H9 (cell line): ENCODE measurements around the gene CYTIP. TPM values are rescaled to one million over a fixed set of nuclear protein-coding genes. Genes with fewer than 3 reads are reported as not detected.

Source experiments
- DNase-seq: peaks from one replicate; pipeline ENCODE4 v3.0.0-alpha.2; 2017
- H2AFZ ChIP-seq: one replicate; pipeline ENCODE4 v1.6.1; 2013; ENCODE audit warnings: mild to moderate bottlenecking, low read length, control low read depth, moderate library complexity
- H2AK5ac ChIP-seq: 2 replicates; pipeline ENCODE4 v1.6.1; 2013; ENCODE audit warnings: low read length, control low read depth, mixed read lengths; ENCODE audit not compliant: insufficient read length
- H2BK120ac ChIP-seq: one replicate; pipeline ENCODE4 v1.6.1; 2013; ENCODE audit warnings: low read depth, mild to moderate bottlenecking, low read length, control low read depth, inconsistent platforms; ENCODE audit not compliant: poor library complexity, severe bottlenecking
- H2BK12ac ChIP-seq: 2 replicates; pipeline ENCODE4 v1.6.1; 2013; ENCODE audit warnings: low read length, control low read depth, mixed read lengths, low read depth; ENCODE audit not compliant: insufficient read length
- H2BK15ac ChIP-seq: 2 replicates; pipeline ENCODE4 v1.6.1; 2013; ENCODE audit warnings: low read depth, low read length, control low read depth
- H2BK20ac ChIP-seq: one replicate; pipeline ENCODE4 v1.6.1; 2013; ENCODE audit warnings: low read depth, mild to moderate bottlenecking, low read length, control low read depth, inconsistent platforms; ENCODE audit not compliant: poor library complexity, severe bottlenecking
- H2BK5ac ChIP-seq: 2 replicates; pipeline ENCODE4 v1.6.1; 2013; ENCODE audit warnings: low read length, control low read depth, mixed read lengths; ENCODE audit not compliant: insufficient read length
- H3K14ac ChIP-seq: 2 replicates; pipeline ENCODE4 v1.6.1; 2013; ENCODE audit warnings: low read length, control low read depth; ENCODE audit not compliant: insufficient read depth
- H3K18ac ChIP-seq: 2 replicates; pipeline ENCODE4 v1.6.1; 2013; ENCODE audit warnings: low read depth, mild to moderate bottlenecking, mixed read lengths, low read length, control low read depth; ENCODE audit not compliant: insufficient read length
- H3K23ac ChIP-seq: 2 replicates; pipeline ENCODE4 v1.6.1; 2013; ENCODE audit warnings: low read length, control low read depth, mixed read lengths, low read depth; ENCODE audit not compliant: insufficient read length
- H3K23me2 ChIP-seq: 2 replicates; pipeline ENCODE4 v1.6.1; 2013; ENCODE audit warnings: low read depth, mild to moderate bottlenecking, mixed read lengths, low read length, control low read depth; ENCODE audit not compliant: insufficient read length, poor library complexity, severe bottlenecking
- H3K27ac ChIP-seq: 2 replicates; pipeline ENCODE4 v1.5.1; 2013; ENCODE audit warnings: low read length, control low read depth, mixed read lengths, low read depth; ENCODE audit not compliant: insufficient read length
- H3K27me3 ChIP-seq: 2 replicates; pipeline ENCODE4 v1.6.1; 2013; ENCODE audit warnings: low read length, control low read depth, inconsistent platforms; ENCODE audit not compliant: insufficient read depth
- H3K4ac ChIP-seq: 2 replicates; pipeline ENCODE4 v1.6.1; 2013; ENCODE audit warnings: low read depth, mild to moderate bottlenecking, control low read depth, inconsistent platforms, low read length, moderate library complexity
- H3K4me1 ChIP-seq: 2 replicates; pipeline ENCODE4 v1.6.1; 2013; ENCODE audit warnings: low read length, control low read depth, inconsistent platforms; ENCODE audit not compliant: insufficient read depth
- H3K4me2 ChIP-seq: 2 replicates; pipeline ENCODE4 v1.6.1; 2013; ENCODE audit warnings: low read length, control low read depth, mixed read lengths; ENCODE audit not compliant: insufficient read length, insufficient read depth
- H3K56ac ChIP-seq: 2 replicates; pipeline ENCODE4 v1.6.1; 2013; ENCODE audit warnings: low read depth, mild to moderate bottlenecking, mixed read lengths, low read length, control low read depth; ENCODE audit not compliant: insufficient read length
- H3K79me1 ChIP-seq: 2 replicates; pipeline ENCODE4 v1.6.1; 2013; ENCODE audit warnings: low read depth, mild to moderate bottlenecking, moderate library complexity, low read length, control low read depth, inconsistent platforms; ENCODE audit not compliant: insufficient read depth, poor library complexity, severe bottlenecking
- H3K79me2 ChIP-seq: 2 replicates; pipeline ENCODE4 v1.6.1; 2013; ENCODE audit warnings: low read length, control low read depth, inconsistent platforms; ENCODE audit not compliant: insufficient read depth
- H3K9ac ChIP-seq: 2 replicates; pipeline ENCODE4 v1.6.1; 2013; ENCODE audit warnings: low read length, control low read depth, mixed read lengths; ENCODE audit not compliant: insufficient read length; ENCODE audit errors: extremely low read depth
- H3K9me3 ChIP-seq: one replicate; pipeline ENCODE4 v1.6.1; 2013; ENCODE audit warnings: low read depth, low read length, inconsistent platforms; ENCODE audit not compliant: control insufficient read depth
- H3T11ph ChIP-seq: one replicate; pipeline ENCODE4 v1.6.1; 2013; ENCODE audit warnings: mild to moderate bottlenecking, low read length, control low read depth, inconsistent platforms
- H4K20me1 ChIP-seq: one replicate; pipeline ENCODE4 v1.6.1; 2013; ENCODE audit not compliant: control insufficient read depth, insufficient read length, insufficient read depth
- H4K5ac ChIP-seq: 2 replicates; pipeline ENCODE4 v1.6.1; 2013; ENCODE audit warnings: low read depth, mild to moderate bottlenecking, mixed read lengths, low read length, control low read depth; ENCODE audit not compliant: insufficient read length
- H4K8ac ChIP-seq: replicated peaks from 2 replicates; pipeline ENCODE4 v1.6.1; 2013; ENCODE audit warnings: low read length, control low read depth, mixed read lengths, low read depth; ENCODE audit not compliant: insufficient read length
- H4K91ac ChIP-seq: 2 replicates; pipeline ENCODE4 v1.6.1; 2013; ENCODE audit warnings: low read depth, mild to moderate bottlenecking, moderate library complexity, mixed read lengths, low read length, control low read depth; ENCODE audit not compliant: insufficient read length
- H3K27ac Mint-ChIP-seq, 3 experiments: 2 replicates in 2 of 3; 3 replicates in 1 of 3; pipeline ENCODE4 v1.8.0; 2020 to 2021; ENCODE audit warnings: mixed read lengths in 3 of 3, mild to moderate bottlenecking in 1 of 3, moderate library complexity in 1 of 3
- H3K27me3 Mint-ChIP-seq: 2 replicates; pipeline ENCODE4 v1.8.0; 2021; ENCODE audit warnings: low read depth, mild to moderate bottlenecking, moderate library complexity, mixed read lengths
- H3K36me3 Mint-ChIP-seq, 3 experiments: 2 replicates in 2 of 3; 3 replicates in 1 of 3; pipeline ENCODE4 v1.8.0; 2020 to 2021; ENCODE audit warnings: low read depth in 3 of 3, mixed read lengths in 3 of 3; ENCODE audit not compliant: insufficient read depth in 1 of 3
- H3K4me1 Mint-ChIP-seq, 2 experiments: 2 replicates each; pipeline ENCODE4 v1.8.0; 2020; ENCODE audit warnings: mixed read lengths in 2 of 2
- H3K4me3 Mint-ChIP-seq, 2 experiments: 2 replicates in 1 of 2; 3 replicates in 1 of 2; pipeline ENCODE4 v1.8.0; 2020 to 2021; ENCODE audit warnings: mild to moderate bottlenecking in 2 of 2, mixed read lengths in 2 of 2, moderate library complexity in 1 of 2
- H3K9me3 Mint-ChIP-seq, 2 experiments: 2 replicates in 1 of 2; 3 replicates in 1 of 2; pipeline ENCODE4 v1.8.0; 2020; ENCODE audit warnings: mild to moderate bottlenecking in 2 of 2, mixed read lengths in 2 of 2, moderate library complexity in 1 of 2
- CTCF ChIP-seq: fragments of 200-600 bp; sonication (generic); conservative IDR thresholded peaks from 3 replicates; pipeline ENCODE4 v1.8.0; 2021; ENCODE audit warnings: antibody characterized with exemption, mild to moderate bottlenecking
- WGBS: extraction: QIAGEN DNeasy Blood & Tissue Kit; methylation state at CpG from one replicate; pipeline ENCODE4 v1.1.7; 2013; ENCODE audit warnings: missing lambda C conversion rate, low lambda C conversion rate, mixed read lengths; ENCODE audit not compliant: insufficient read length; ENCODE audit errors: extremely low coverage; 5-methylcytosine and 5-hydroxymethylcytosine counted together
- total RNA-seq: library from RNA; stranded (reverse); gene quantifications from 2 replicates; pipeline ENCODE4 v1.2.1, GENCODE V29; 2021

CYTIP gene
- total RNA-seq, 1 experiment from 2014 or later, result 0.28 TPM

GRCh38 chr2:157413326-157414035 lies 30.4 kb downstream of the CYTIP start:
- no peak overlapping the region for H3K4me2 ChIP-seq
- H2BK120ac ChIP-seq, result no peak overlapping the region
- H4K20me1 ChIP-seq, result no peaks in the 10 kb centered on the region
- Mint-ChIP-seq H3K27ac (no peak overlapping the region), H3K4me1 (no peaks in the 10 kb centered on the region), H3K27me3 (no peaks in the 10 kb centered on the region), H3K9me3 (no peaks in the 10 kb centered on the region), H3K4me3 (no peak overlapping the region), H3K36me3 (no peaks in the 10 kb centered on the region)
- DNase-seq, result no peak
- no peak for TF ChIP-seq CTCF
- no peaks in the 10 kb centered on the region for H3K23me2 ChIP-seq
- H3K4ac ChIP-seq, result no peak overlapping the region
- no peak overlapping the region for H2BK5ac ChIP-seq
- no peak overlapping the region for H3K18ac ChIP-seq
- H4K5ac ChIP-seq, result no peak overlapping the region
- H2BK20ac ChIP-seq, result no peak overlapping the region
- H2AK5ac ChIP-seq, result no peak overlapping the region
- H3K56ac ChIP-seq, result no peak overlapping the region
- H3T11ph ChIP-seq, result no peak overlapping the region
- no peak overlapping the region for H2AFZ ChIP-seq
- no peak overlapping the region for H3K23ac ChIP-seq
- no peak overlapping the region for H3K9ac ChIP-seq
- no peak overlapping the region for H4K91ac ChIP-seq
- no peaks in the 10 kb centered on the region for H3K9me3 ChIP-seq
- WGBS, result no CpG with 5 or more reads among the region's 4 CpGs
- H3K27me3 ChIP-seq, result no peaks in the 10 kb centered on the region
- no peak overlapping the region for H2BK12ac ChIP-seq
- no peak overlapping the region for H3K27ac ChIP-seq
- H3K14ac ChIP-seq, result no peak overlapping the region
- no peak overlapping the region for H2BK15ac ChIP-seq
- H3K79me1 ChIP-seq, result no peaks in the 10 kb centered on the region
- no peak overlapping the region for H4K8ac ChIP-seq
- no peaks in the 10 kb centered on the region for H3K4me1 ChIP-seq
- H3K79me2 ChIP-seq, result no peaks in the 10 kb centered on the region
